Kidney glomerular epithelial cell (primary cell): ENCODE data around the gene PSMB7.

Experiments used
- DNase-seq: peaks from one replicate; lab custom pipeline; 2025; lab: John Stamatoyannopoulos, UW

The PSMB7 gene

GRCh38 chr9:124356745-124357390, 58.4 kb downstream of the PSMB7 start:
- no peak for DNase-seq

GRCh38 chr9:124355941-124356744, 59.1 kb downstream of the PSMB7 start:
- no peak for DNase-seq

DNA sequence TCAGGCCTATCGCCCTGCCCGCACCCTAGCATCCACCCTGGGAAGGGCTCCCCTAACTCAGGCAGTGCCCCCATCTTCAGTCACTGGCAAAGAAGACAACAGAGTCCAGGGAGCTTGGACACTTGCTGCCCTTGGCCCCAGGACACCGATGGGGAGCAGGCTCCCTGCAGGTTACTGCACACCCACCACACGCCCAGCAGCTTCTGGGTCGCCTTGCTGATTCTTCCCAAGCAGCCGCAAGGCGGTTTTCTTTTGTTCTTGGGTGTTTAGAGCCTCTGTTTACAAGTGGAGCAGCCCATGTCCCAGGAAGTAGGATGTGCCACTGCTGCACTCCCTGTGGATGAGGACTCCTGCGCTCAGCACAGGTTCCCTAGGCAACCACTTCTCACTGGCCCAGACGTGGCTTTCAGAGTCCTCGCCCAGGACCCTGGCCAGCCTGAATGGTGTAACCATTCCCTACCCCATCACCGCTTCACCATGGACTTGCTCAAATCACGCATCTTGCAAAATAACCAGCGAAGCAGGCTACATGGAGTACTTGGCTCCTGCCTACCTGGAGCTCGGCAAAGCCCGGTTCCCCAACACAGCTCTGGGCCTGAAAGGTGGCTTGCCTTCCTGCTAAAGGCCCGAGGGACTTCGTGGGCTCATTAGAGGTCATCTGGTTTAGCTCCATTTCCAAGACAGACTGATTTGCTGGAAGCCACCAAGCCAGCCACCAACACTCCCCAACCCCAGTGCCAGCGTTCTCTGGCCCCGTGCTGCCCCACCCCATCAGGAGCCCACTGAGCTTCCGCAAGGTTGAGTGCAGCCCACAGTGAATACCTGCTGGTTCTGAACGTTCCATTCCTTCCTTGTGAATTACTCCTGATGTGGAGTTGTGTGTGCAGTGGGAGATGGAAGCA, 60.0 kb downstream of the PSMB7 start:
- no peak for DNase-seq

DNA sequence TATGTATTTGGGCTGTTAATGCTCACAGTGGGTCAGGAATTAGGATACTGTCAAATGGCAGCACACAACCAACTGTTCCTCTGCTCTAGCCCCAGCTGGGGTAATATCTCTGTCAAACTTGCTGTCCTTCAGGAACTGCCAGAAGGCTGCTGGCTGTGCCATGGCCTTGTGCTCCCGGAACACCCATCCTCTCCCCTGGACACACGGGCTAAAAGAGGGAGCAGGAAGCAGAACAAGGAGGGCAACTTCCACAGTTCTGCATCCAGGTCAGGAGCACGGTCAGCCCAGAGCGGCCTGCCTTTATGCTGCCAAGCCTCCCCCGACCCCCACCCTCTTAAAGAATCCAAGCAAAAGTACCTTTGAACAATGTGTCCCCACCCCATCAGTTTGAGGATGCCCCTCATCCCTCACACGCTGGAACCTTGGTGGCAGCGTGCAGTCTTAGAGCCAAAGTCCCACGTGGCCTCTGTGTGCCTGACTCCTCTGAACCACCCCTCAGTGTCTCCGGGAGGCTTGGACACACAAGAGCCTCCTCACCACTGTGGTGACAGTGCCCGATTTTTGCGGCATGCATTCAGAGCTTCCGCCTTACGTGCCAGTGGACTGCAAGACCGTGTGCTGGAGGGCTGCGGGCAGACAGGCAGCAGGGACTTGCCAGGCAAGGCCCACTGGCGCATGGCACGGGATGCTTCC, 60.8 kb downstream of the PSMB7 start:
- no peak for DNase-seq

GRCh38 chr9:124353811-124354274, 61.4 kb downstream of the PSMB7 start:
- peak; percentile 82 for DNase-seq

DNA sequence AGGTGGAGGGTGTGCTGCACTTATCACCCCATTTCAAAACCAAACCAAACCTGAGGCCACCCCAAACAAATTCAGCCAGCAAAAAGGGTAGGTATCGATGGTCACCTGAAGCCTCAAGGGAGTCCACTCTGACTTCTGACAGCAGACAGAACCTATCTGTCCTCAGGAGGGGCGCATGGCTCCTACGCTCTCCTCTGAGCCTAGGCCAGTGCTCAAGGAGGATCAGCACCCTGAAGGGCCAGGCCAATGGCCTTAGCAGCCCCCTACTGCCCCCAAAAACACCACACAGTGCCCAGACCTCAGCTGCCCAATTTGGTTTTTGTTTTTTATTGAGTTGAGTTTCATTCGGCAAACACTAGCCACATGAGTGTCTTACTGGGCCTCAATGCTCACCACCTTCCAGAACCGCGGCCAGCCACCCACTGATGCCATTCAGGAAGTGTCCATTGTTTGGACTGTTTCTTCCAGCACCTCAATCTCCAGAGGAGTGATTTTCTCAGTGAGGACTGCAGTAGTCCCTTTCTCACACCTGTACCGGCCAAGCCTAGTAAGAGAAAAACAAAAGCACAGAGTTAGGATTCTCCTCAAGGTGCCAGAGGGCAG, 62.0 kb downstream of the PSMB7 start:
- DNase-seq = no peak

DNA sequence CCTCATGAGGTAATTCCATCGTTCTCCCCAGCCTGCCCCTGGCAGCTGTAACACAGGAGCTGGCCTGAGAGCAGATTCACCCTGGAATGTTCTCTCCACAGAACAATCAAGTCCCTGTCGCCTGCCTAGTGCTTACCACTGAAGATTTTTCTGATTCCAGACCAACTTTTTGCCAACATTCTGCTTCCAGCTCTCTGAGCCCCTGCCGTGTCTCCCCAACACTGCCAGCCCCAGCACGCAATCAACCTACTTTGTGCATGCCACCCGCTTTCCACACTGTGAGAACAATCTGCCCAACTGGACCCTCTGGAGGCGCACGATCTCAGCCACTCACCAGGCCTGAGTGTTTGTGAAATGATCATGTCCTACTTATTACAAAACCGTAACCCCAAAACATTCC, 62.6 kb downstream of the PSMB7 start:
- no peak for DNase-seq

GRCh38 chr9:124351672-124352468, 63.4 kb downstream of the PSMB7 start:
- DNase-seq = no peak

- DNase-seq = no peak
These were observed 64.6 kb downstream of the PSMB7 start for GRCh38 chr9:124350494-124351263.

DNA sequence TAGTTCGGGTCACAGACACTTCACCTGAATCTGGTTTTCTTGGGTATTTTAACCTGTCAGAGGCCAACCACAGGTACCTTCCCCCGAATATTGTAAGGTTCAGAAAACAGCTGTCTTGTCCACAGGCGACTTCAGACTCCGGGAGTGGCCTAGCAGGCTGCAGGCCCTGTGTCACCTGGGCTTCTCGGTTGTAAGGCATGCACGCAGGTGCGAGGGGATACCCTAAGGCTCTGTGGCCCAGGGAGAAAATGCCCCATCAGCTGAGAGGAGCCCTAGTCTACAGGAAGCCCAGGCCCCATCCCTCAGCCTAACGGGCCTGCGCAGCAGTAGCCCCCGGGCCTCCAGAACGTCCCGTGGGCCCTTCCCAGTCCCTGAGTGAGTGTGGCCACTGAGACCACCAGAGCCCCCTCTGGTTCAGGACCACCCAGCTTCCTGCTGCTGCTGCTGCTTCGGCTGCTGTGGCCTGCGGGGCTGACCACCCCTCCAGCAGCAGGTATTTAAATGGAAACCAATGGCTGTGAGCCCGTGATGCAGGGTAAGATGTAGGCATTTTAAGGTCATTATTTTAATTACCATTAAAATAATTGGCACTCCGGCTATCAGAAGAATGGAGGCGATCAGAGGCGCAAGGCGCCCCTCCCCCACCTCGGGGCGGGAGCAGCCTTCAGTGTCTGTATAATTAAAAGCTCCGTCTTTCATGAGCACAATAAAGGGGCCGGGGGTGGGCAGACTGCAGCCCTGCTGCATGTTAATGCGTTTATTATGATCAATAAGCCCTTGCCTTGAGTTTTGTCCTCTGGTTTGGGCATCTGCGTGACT, 65.4 kb downstream of the PSMB7 start:
- DNase-seq = no peak

- no peak for DNase-seq
These were observed 66.0 kb downstream of the PSMB7 start for GRCh38 chr9:124349267-124349666.

- DNase-seq = no peak
These were observed 66.4 kb downstream of the PSMB7 start for GRCh38 chr9:124348831-124349230.

GRCh38 chr9:124348363-124348762, 66.9 kb downstream of the PSMB7 start:
- DNase-seq = no peak

DNA sequence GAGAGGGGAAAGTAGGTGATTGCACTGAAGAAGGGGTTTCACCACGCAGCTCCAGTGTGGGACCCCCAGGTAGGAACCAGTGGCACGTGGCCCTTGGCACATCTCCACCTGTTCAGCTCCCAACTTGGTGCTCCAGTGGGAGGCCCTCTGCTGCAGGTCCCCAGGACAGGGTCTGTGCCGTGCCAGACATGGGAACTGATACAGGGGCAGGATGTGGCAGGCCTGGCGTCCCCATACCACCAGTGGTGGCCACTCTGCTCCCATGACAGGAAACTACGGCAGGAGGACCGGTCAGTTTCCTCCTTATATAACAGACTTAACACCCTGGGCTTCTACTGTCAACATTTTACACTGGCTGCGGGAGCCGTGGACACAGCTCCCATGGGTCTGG, 67.3 kb downstream of the PSMB7 start:
- no peak for DNase-seq

- DNase-seq = no peak
These were observed 67.9 kb downstream of the PSMB7 start for GRCh38 chr9:124347206-124347967.

DNA sequence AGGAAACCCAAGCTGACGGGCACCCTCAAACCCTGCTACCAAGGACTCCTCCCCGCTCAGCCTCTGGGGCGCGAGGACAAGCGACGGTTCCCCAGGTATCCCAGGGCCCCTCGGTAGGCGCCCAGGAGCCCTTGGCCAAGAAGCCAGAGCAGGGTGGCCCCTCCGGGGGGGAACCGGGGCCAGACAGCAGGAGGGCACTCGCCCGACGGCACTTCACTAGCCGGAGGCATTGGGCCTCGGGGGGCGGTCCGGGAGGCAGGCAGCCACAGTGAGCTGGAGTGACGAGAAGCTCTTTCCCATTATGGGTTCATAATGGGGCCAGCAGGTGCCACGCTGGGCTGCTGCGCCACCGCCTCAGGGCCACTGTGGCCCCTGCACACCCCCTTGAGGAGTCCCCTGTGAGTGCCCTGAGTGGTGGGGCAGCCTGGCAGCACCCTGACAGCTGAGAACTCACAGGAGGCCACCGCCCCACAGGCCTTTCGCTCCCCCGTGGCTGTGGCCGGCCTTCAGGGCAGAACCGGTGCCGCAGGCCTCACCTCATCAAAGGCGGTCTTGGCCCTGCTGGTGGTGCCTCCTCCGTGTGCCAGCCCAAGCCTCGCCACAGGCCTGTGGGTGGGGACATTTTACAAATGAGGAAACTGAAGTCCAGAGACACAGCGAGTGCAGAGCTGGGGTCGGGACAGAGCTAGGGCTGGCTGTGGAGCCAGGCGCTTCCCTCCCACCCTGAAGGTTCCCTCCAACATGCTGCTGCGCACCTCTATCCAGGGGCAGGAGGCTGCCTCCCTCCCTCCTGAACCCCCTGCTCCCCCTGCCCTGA, 68.7 kb downstream of the PSMB7 start:
- DNase-seq = no peak

DNA sequence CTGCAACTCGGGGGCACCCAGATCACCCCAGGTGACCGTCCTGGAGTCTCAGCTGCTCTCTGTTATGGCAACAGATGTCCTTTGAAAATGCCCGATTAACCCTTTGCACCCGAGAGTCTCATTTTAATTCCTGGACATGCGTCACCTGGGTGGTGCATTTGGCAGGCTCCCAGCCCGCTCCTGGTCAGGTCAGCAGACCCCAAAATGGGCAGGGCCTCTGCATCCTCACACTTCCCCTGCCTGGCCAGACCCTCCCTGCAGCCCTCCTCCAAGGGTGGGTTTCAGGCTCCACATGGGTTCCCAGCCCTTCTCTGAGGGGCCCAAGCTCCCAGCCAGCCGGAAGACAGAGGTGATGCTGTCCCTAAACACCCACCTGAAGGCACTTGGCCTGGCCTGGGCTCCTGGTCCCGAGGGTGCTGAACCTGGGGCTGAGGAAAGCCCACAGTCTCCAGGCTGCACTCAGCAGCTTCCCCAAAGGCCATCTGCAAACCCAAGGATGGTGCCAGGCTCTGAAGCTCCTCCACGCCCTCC, 69.4 kb downstream of the PSMB7 start:
- no peak for DNase-seq
